Epithelial cell of esophagus (primary cell): ENCODE data around the gene GPATCH4.

Experiments used
- DNase-seq: peaks from one replicate; pipeline ENCODE4 v3.0.0; 2010; ENCODE audit warnings: low read depth
- H3K4me3 ChIP-seq: 2 replicates; pipeline ENCODE4 v1.5.1; 2011; ENCODE audit warnings: mild to moderate bottlenecking, low read length, control low read depth
- TF ChIP-seq, protein P1 (sequence below): IDR thresholded peaks from 2 replicates; pipeline ENCODE4 v1.5.1; 2011; ENCODE audit warnings: low read depth, mild to moderate bottlenecking, low read length, control low read depth, inconsistent platforms; ENCODE audit not compliant: insufficient read depth; ENCODE audit errors: missing control alignments

GPATCH4 gene

DNA sequence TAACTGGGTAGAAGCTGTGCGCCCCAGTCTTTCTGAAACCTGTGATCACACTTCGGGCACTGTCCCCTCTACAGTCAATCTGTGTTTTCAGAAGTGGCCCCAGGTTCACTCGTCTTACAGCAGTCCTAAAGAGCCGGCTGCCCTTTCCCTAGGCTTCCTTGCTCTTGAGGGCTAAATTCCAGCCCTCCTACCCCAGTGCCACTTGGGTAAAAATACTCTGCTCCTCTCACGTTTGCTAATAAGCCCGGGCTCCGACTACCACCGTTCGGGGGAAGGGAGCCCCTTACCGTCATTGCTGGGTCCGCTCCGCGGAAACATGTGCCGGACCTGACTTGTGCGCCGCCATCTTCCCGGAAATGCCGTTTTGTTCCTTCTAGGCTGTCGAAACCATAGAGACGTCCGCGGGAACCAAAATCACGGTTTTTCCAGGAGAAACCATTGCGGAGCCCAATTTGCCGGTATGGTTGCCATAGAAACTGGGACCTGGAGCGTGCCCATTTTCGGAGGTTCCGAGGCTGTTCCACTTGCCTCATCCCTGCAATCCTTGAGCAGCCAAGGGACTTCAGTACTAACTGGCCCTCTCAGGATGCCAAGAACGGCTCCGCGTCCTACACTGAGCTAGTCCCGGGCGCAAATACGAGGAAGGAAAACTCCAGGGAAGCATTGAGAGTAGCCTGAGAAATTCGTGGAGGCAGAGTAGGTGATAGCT is at the start of gene GPATCH4:
Gene GPATCH4 (minus strand): TSS at position 358 of the 709 bp plus-strand sequence.
- peak; percentile 85 for DNase-seq
- TF ChIP-seq, protein P1, sequence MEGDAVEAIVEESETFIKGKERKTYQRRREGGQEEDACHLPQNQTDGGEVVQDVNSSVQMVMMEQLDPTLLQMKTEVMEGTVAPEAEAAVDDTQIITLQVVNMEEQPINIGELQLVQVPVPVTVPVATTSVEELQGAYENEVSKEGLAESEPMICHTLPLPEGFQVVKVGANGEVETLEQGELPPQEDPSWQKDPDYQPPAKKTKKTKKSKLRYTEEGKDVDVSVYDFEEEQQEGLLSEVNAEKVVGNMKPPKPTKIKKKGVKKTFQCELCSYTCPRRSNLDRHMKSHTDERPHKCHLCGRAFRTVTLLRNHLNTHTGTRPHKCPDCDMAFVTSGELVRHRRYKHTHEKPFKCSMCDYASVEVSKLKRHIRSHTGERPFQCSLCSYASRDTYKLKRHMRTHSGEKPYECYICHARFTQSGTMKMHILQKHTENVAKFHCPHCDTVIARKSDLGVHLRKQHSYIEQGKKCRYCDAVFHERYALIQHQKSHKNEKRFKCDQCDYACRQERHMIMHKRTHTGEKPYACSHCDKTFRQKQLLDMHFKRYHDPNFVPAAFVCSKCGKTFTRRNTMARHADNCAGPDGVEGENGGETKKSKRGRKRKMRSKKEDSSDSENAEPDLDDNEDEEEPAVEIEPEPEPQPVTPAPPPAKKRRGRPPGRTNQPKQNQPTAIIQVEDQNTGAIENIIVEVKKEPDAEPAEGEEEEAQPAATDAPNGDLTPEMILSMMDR: no peak
- H3K4me3 ChIP-seq: peak within 1 kb of the TSS; percentile 95

DNA sequence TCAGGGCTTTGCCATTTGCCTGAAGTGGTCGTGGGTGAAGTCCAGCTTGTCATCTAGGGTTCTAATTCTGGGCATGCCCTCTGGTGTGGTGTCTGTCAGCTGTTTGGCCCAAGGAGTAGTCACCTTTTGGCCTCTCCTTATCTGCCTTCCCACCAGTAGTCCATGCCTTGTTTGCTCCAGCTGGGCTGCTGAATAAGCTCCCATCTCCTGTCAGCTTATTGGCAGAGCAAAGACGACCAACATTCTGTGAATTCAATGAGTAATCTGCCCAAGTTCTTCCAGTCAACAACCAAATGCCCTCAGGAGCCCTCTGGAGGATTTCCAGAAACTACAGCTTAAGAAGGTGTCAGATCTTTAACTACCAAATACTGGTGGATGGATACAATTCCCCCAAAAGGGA is 47.7 kb upstream of the GPATCH4 start:
- H3K4me3 ChIP-seq: no peak overlapping the region
- TF ChIP-seq, protein P1: no peak
- DNase-seq: peak; percentile 37

DNA sequence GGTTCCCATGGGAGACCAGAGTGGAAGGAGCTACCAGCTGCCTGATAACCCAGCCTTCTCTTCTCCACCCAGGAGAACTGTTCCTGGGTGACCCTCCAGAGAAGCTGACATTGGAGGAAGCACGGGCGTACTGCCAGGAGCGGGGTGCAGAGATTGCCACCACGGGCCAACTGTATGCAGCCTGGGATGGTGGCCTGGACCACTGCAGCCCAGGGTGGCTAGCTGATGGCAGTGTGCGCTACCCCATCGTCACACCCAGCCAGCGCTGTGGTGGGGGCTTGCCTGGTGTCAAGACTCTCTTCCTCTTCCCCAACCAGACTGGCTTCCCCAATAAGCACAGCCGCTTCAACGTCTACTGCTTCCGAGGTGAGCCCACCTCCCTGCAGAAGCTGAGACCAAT is 47.2 kb upstream of the GPATCH4 start:
- TF ChIP-seq, protein P1: no peak
- no peak for DNase-seq
- no peak overlapping the region for H3K4me3 ChIP-seq

DNA sequence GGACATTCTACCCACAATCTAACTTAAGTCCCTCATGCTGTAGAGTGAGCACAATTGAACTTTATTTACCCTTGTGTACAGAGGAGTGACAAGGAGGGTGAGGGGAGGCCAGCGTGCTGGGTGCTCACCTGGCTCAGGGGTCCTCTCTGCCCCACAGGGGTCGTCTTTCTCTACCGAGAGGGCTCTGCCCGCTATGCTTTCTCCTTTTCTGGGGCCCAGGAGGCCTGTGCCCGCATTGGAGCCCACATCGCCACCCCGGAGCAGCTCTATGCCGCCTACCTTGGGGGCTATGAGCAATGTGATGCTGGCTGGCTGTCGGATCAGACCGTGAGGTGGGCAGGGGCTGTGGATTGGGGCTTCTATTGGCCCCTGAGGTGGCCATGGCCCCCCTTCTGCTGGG is 46.1 kb upstream of the GPATCH4 start:
- no peak for DNase-seq
- TF ChIP-seq, protein P1: no peak
- H3K4me3 ChIP-seq: no peak overlapping the region

DNA sequence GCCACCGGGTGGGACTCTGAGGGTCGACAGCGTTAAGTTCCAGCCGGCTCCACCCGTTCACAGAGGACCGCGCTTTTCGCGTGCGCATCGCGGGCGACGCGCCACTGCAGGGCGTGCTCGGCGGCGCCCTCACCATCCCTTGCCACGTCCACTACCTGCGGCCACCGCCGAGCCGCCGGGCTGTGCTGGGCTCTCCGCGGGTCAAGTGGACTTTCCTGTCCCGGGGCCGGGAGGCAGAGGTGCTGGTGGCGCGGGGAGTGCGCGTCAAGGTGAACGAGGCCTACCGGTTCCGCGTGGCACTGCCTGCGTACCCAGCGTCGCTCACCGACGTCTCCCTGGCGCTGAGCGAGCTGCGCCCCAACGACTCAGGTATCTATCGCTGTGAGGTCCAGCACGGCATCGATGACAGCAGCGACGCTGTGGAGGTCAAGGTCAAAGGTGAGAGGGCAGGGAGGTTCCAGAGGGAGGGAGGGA is 45.5 kb upstream of the GPATCH4 start:
- no peak overlapping the region for H3K4me3 ChIP-seq
- no peak for DNase-seq
- TF ChIP-seq, protein P1: no peak

DNA sequence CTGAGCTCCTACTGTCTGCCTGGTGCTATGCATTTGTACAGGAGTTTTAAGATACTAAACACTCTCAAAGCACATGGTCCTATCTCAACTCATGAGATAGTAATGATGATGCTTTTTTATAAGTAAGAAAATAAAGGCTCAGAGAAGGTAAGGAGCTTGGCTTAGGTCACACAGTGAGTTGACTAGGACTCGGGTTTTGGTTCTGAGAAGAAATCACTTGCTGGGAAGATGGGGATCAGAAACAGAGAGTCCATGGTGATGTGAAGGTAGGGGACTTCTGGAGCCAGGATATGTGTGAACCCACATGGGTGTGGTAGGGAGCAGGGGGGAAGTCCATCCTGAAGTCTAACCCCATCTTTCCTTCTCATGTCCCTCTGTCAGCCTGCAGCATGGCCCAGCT is 44.4 kb upstream of the GPATCH4 start:
- DNase-seq: no peak
- H3K4me3 ChIP-seq: no peak overlapping the region
- TF ChIP-seq, protein P1: no peak

DNA sequence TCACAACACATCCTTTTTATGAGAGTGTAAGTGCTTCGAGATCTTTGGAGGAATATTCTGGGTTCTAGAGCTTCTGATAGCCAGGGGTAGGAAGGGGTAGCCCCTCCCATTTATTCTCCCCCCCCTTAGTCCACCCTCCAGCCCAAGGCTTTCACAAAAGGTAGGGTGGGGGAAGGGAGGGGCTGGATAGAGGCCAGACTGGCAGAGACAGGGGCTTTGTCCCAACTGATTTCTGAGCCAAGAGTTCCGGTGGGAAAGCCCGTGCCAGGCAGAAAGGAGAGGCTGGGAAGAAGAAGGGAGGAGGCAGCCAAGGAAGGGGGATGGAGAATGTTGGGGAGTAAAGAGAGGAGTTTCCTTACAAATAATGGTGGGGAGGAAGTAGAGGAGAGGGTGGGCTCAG is 43.8 kb upstream of the GPATCH4 start:
- no peak overlapping the region for H3K4me3 ChIP-seq
- no peak for DNase-seq
- TF ChIP-seq, protein P1: no peak
